Neural progenitor cell (in vitro differentiated cells): ENCODE results near the gene DOCK10. TPM values are rescaled to one million over a fixed set of nuclear protein-coding genes. Genes with fewer than 3 reads are reported as not detected.
A peak's percentile ranks its signal among the peaks of the same experiment; 100 is the strongest.

Source experiments
- DNase-seq: peaks from one replicate; pipeline ENCODE4 v3.0.0-alpha.2; 2016; ENCODE audit warnings: low spot score
- H2AFZ ChIP-seq: fragments of 200-600 bp; sonication (generic); replicated peaks from 2 replicates; pipeline ENCODE4 v1.6.1; 2016; ENCODE audit warnings: antibody characterized with exemption
- H3F3A ChIP-seq: fragments of 200-600 bp; sonication (generic); 2 replicates; pipeline ENCODE4 v1.6.1; 2016; ENCODE audit warnings: antibody characterized with exemption, low read depth
- H3K27ac ChIP-seq: fragments of 200-600 bp; sonication (generic); 2 replicates; pipeline ENCODE4 v1.5.1; 2016; ENCODE audit warnings: mild to moderate bottlenecking
- H3K27me3 ChIP-seq: fragments of 200-600 bp; sonication (generic); 2 replicates; pipeline ENCODE4 v1.6.1; 2016; ENCODE audit warnings: mild to moderate bottlenecking, moderate library complexity
- H3K36me3 ChIP-seq: fragments of 200-600 bp; sonication (generic); 2 replicates; pipeline ENCODE4 v1.5.1; 2016
- H3K4me1 ChIP-seq: fragments of 200-600 bp; sonication (generic); 2 replicates; pipeline ENCODE4 v1.6.1; 2016; ENCODE audit warnings: mixed run types
- H3K4me2 ChIP-seq: fragments of 200-600 bp; sonication (generic); 2 replicates; pipeline ENCODE4 v1.6.1; 2016
- H3K4me3 ChIP-seq: fragments of 200-600 bp; sonication (generic); 2 replicates; pipeline ENCODE4 v1.5.1; 2016
- H3K79me2 ChIP-seq: fragments of 200-600 bp; sonication (generic); 2 replicates; pipeline ENCODE4 v1.6.1; 2016; ENCODE audit warnings: low read depth
- H3K9ac ChIP-seq: fragments of 200-600 bp; sonication (generic); 2 replicates; pipeline ENCODE4 v1.6.1; 2016
- H3K9me3 ChIP-seq: fragments of 200-600 bp; sonication (generic); 2 replicates; pipeline ENCODE4 v1.5.1; 2016; ENCODE audit warnings: low read depth
- H4K20me1 ChIP-seq: fragments of 200-600 bp; sonication (generic); 2 replicates; pipeline ENCODE4 v1.6.1; 2016; ENCODE audit warnings: low read depth
- H3K27ac Mint-ChIP-seq: 3 replicates; pipeline ENCODE4 v1.8.0; 2021; ENCODE audit warnings: mixed read lengths
- H3K27me3 Mint-ChIP-seq: 2 replicates; pipeline ENCODE4 v1.8.0; 2022; ENCODE audit warnings: low read depth, mild to moderate bottlenecking, inconsistent platforms, moderate library complexity, mixed read lengths; ENCODE audit not compliant: insufficient read depth
- H3K36me3 Mint-ChIP-seq: 3 replicates; pipeline ENCODE4 v1.8.0; 2021; ENCODE audit warnings: mixed read lengths
- H3K4me1 Mint-ChIP-seq: 3 replicates; pipeline ENCODE4 v1.8.0; 2021; ENCODE audit warnings: mixed read lengths
- H3K4me3 Mint-ChIP-seq: 3 replicates; pipeline ENCODE4 v1.8.0; 2021; ENCODE audit warnings: mild to moderate bottlenecking, moderate library complexity, mixed read lengths
- H3K9me3 Mint-ChIP-seq: 3 replicates; pipeline ENCODE4 v1.8.0; 2020; ENCODE audit warnings: mixed read lengths
- CTCF ChIP-seq: fragments of 200-600 bp; sonication (generic); IDR thresholded peaks from 2 replicates; pipeline ENCODE4 v1.5.1; 2017; ENCODE audit warnings: antibody characterized with exemption, mild to moderate bottlenecking
- EZH2 ChIP-seq: fragments of 200-600 bp; sonication (generic); IDR thresholded peaks from 2 replicates; pipeline ENCODE4 v1.6.1; 2017; ENCODE audit warnings: antibody characterized with exemption, mild to moderate bottlenecking, moderate library complexity
- EZH2phosphoT487 ChIP-seq: fragments of 200-600 bp; sonication (generic); IDR thresholded peaks from 2 replicates; pipeline ENCODE4 v1.6.1; 2017; ENCODE audit warnings: antibody characterized with exemption
- total RNA-seq: library from RNA; depleted of rRNA; stranded (reverse); fragments of >200 nt; gene quantifications from 2 replicates; pipeline ENCODE4 v1.2.3, GENCODE V29; 2015; ENCODE audit warnings: low replicate concordance

DOCK10 gene
- total RNA-seq, 1 donor from 2014 or later, result 1.1 TPM

GRCh38 chr2:225009768-225010167 lies 32.5 kb downstream of the DOCK10 start:
- Histone ChIP-seq H3K4me1 (peaks cover 7% of the 10 kb centered on the region), H3K9ac (no peak overlapping the region), H3K79me2 (no peaks in the 10 kb centered on the region), H2AFZ (peak overlapping the region; percentile 17), H3K4me2 (no peak overlapping the region), H3F3A (no peaks in the 10 kb centered on the region), H3K27me3 (no peaks in the 10 kb centered on the region), H3K27ac (no peak overlapping the region), H4K20me1 (no peaks in the 10 kb centered on the region), H3K4me3 (no peak overlapping the region), H3K9me3 (no peaks in the 10 kb centered on the region), H3K36me3 (no peaks in the 10 kb centered on the region)
- no peaks in the 10 kb centered on the region for H3K27me3 Mint-ChIP-seq
- no peaks in the 10 kb centered on the region for H3K9me3 Mint-ChIP-seq
- TF ChIP-seq EZH2phosphoT487 (no peak), EZH2 (no peak), CTCF (no peak)
- peak; percentile 10 for DNase-seq
- peaks cover 12% of the 10 kb centered on the region for H3K4me1 Mint-ChIP-seq
- no peak overlapping the region for H3K4me3 Mint-ChIP-seq
- H3K36me3 Mint-ChIP-seq, result no peaks in the 10 kb centered on the region
- H3K27ac Mint-ChIP-seq, result no peak overlapping the region

- Mint-ChIP-seq H3K4me3 (no peak overlapping the region), H3K27me3 (no peaks in the 10 kb centered on the region), H3K36me3 (no peaks in the 10 kb centered on the region), H3K4me1 (peaks cover 12% of the 10 kb centered on the region), H3K27ac (no peak overlapping the region), H3K9me3 (no peaks in the 10 kb centered on the region)
- Histone ChIP-seq H2AFZ (no peak overlapping the region), H3K27ac (no peak overlapping the region), H3K79me2 (no peaks in the 10 kb centered on the region), H3K9me3 (no peaks in the 10 kb centered on the region), H3K4me1 (peaks cover 7% of the 10 kb centered on the region), H4K20me1 (no peaks in the 10 kb centered on the region), H3F3A (no peaks in the 10 kb centered on the region), H3K9ac (no peak overlapping the region), H3K36me3 (no peaks in the 10 kb centered on the region), H3K27me3 (no peaks in the 10 kb centered on the region), H3K4me3 (no peak overlapping the region), H3K4me2 (no peak overlapping the region)
- TF ChIP-seq CTCF (peak; percentile 82), EZH2phosphoT487 (no peak)
- peak; percentile 62 for DNase-seq
Observed at GRCh38 chr2:225008935-225009334, 33.3 kb downstream of the DOCK10 start.

- Histone ChIP-seq H3K27ac (no peak overlapping the region), H3K9me3 (no peaks in the 10 kb centered on the region), H3K4me1 (peaks cover 7% of the 10 kb centered on the region), H2AFZ (no peak overlapping the region), H3K36me3 (no peaks in the 10 kb centered on the region), H3K9ac (no peak overlapping the region), H3K4me2 (no peak overlapping the region), H3K79me2 (no peaks in the 10 kb centered on the region), H3K4me3 (no peak overlapping the region), H4K20me1 (no peaks in the 10 kb centered on the region), H3K27me3 (no peaks in the 10 kb centered on the region), H3F3A (no peaks in the 10 kb centered on the region)
- H3K36me3 Mint-ChIP-seq, result no peaks in the 10 kb centered on the region
- no peaks in the 10 kb centered on the region for H3K27me3 Mint-ChIP-seq
- DNase-seq, result no peak
- no peak overlapping the region for H3K4me3 Mint-ChIP-seq
- TF ChIP-seq CTCF (no peak), EZH2phosphoT487 (no peak), EZH2 (no peak)
- H3K9me3 Mint-ChIP-seq, result no peaks in the 10 kb centered on the region
- peaks cover 12% of the 10 kb centered on the region for H3K4me1 Mint-ChIP-seq
- no peak overlapping the region for H3K27ac Mint-ChIP-seq
Observed at GRCh38 chr2:225008179-225008856, 34.0 kb downstream of the DOCK10 start.
